HG03442 (cell line): Measurements from ENCODE around the gene OR1L8.
"Not testable (repeated sequence)": the region's sequence is repeated elsewhere in the genome, so short reads cannot be mapped to it uniquely, and the experiment has no call there.

Experiments used
- ATAC-seq: cut with Tn5 transposase; IDR thresholded peaks from one replicate; pipeline ENCODE4 v1.9.1; 2021; ENCODE audit warnings: mild to moderate bottlenecking, moderate library complexity; ENCODE audit not compliant: unreplicated experiment

Gene OR1L8

GRCh38 chr9:122583284-122583683 lies at the start of gene OR1L8:
Gene OR1L8, minus strand, starts transcription at chr9:122583384. Its CDS starts 14,907 bp downstream, at chr9:122568477.
- not testable (repeated sequence) for ATAC-seq

- no peak for ATAC-seq
These were observed 36.8 kb upstream of the OR1L8 start for GRCh38 chr9:122619996-122620395.

GRCh38 chr9:122614362-122614761 lies 31.2 kb upstream of the OR1L8 start, which contains the start of gene OR1Q1:
Gene OR1Q1, plus strand, starts transcription at chr9:122614738. Its CDS starts 0 bp downstream, at chr9:122614738.
- no peak for ATAC-seq

- no peak for ATAC-seq
These were observed 26.6 kb upstream of the OR1L8 start for GRCh38 chr9:122609804-122610203.

- no peak for ATAC-seq
These were observed 23.4 kb upstream of the OR1L8 start for GRCh38 chr9:122606587-122606986.

- ATAC-seq = no peak
These were observed 22.5 kb upstream of the OR1L8 start for GRCh38 chr9:122605691-122606090.

GRCh38 chr9:122580360-122580759 lies 2.8 kb downstream of the OR1L8 start:
- ATAC-seq = no peak

- no peak for ATAC-seq
These were observed 3.3 kb downstream of the OR1L8 start for GRCh38 chr9:122579874-122580273.

- no peak for ATAC-seq
These were observed 10.7 kb downstream of the OR1L8 start for GRCh38 chr9:122572456-122572855.

GRCh38 chr9:122567901-122568300 lies 15.3 kb downstream of the OR1L8 start:
- no peak for ATAC-seq

GRCh38 chr9:122562134-122562760 lies 20.9 kb downstream of the OR1L8 start:
- no peak for ATAC-seq

GRCh38 chr9:122561446-122561845 lies 21.7 kb downstream of the OR1L8 start:
- no peak for ATAC-seq

- no peak for ATAC-seq
These were observed 30.4 kb downstream of the OR1L8 start, which contains the start of gene OR1N2 for GRCh38 chr9:122552812-122553211. Gene OR1N2, plus strand, starts transcription at chr9:122553112. Its CDS starts 100 bp downstream, at chr9:122553212.

GRCh38 chr9:122551371-122551770 lies 31.8 kb downstream of the OR1L8 start:
- no peak for ATAC-seq

GRCh38 chr9:122546196-122546595 lies 37.0 kb downstream of the OR1L8 start:
- no peak for ATAC-seq

- ATAC-seq = no peak
These were observed 44.4 kb downstream of the OR1L8 start for GRCh38 chr9:122538757-122539156.

GRCh38 chr9:122537066-122537465 lies 46.1 kb downstream of the OR1L8 start:
- ATAC-seq = not testable (repeated sequence)

- no peak for ATAC-seq
These were observed 47.0 kb downstream of the OR1L8 start for GRCh38 chr9:122536134-122536533.

GRCh38 chr9:122531157-122531556 lies 52.0 kb downstream of the OR1L8 start:
- ATAC-seq = not testable (repeated sequence)

GRCh38 chr9:122527193-122527592 lies 56.0 kb downstream of the OR1L8 start, which contains the start of gene OR1N1:
Gene OR1N1, minus strand, starts transcription at chr9:122527293. Its CDS starts 0 bp downstream, at chr9:122527293.
- no peak for ATAC-seq

GRCh38 chr9:122526602-122527001 lies 56.6 kb downstream of the OR1L8 start:
- no peak for ATAC-seq

GRCh38 chr9:122519376-122519775 lies 63.8 kb downstream of the OR1L8 start:
- ATAC-seq = no peak

- no peak for ATAC-seq
These were observed 64.3 kb downstream of the OR1L8 start, which contains the start of gene OR1J4 for GRCh38 chr9:122518841-122519240. Gene OR1J4, plus strand, starts transcription at chr9:122519141. Its CDS starts 0 bp downstream, at chr9:122519141.
